A673 (cell line): ENCODE results near the gene CLK1.

ENCODE experiments used
- CTCF ChIP-seq: fragments of 300-800, 200-600 bp; sonication (generic); conservative IDR thresholded peaks from 2 replicates; pipeline ENCODE4 v1.5.1; 2017; ENCODE audit warnings: low read depth, mild to moderate bottlenecking, antibody characterized with exemption, low read length, moderate library complexity, mixed read lengths
- EZH2 ChIP-seq: fragments of 200-600 bp; sonication (generic); IDR thresholded peaks from 2 replicates; pipeline ENCODE4 v1.6.1; 2017; ENCODE audit warnings: borderline replicate concordance, low read depth, mild to moderate bottlenecking, mixed read lengths, antibody characterized with exemption, low read length; ENCODE audit not compliant: poor library complexity, severe bottlenecking

- TF ChIP-seq CTCF = no peak
- TF ChIP-seq EZH2 = no peak
Measured at GRCh38 chr2:200839513-200839912, 24.9 kb downstream of the CLK1 start.
